Keratinocyte (primary cell): ENCODE data around the gene MYO1C. TPM values are rescaled to one million over a fixed set of nuclear protein-coding genes. Genes with fewer than 3 reads are reported as not detected.
A peak's percentile ranks its signal among the peaks of the same experiment; 100 is the strongest.

Experiments used
- DNase-seq: peaks from one replicate; pipeline ENCODE4 v3.0.0-alpha.2; 2011; ENCODE audit warnings: low read depth, missing footprints, low spot score
- FAIRE-seq: peaks from 2 replicates; lab custom pipeline; 2011; peaks lifted over from hg19 to GRCh38; lab: Jason Lieb, UNC
- H2AFZ ChIP-seq: 2 replicates; pipeline ENCODE4 v1.6.0; 2012; ENCODE audit warnings: low read length, control low read depth, inconsistent platforms; ENCODE audit not compliant: control insufficient read depth
- H3K27ac ChIP-seq: 2 replicates; pipeline ENCODE4 v1.5.1; 2011; ENCODE audit warnings: low read length; ENCODE audit not compliant: control insufficient read depth, insufficient read depth
- H3K27me3 ChIP-seq: 3 replicates; pipeline ENCODE4 v1.6.0; 2011; ENCODE audit warnings: low read length; ENCODE audit not compliant: control insufficient read depth, insufficient read depth; ENCODE audit errors: extremely low read depth
- H3K36me3 ChIP-seq, 2 experiments: 2 replicates in 1 of 2; 3 replicates in 1 of 2; pipeline ENCODE4 v1.5.1; 2011; ENCODE audit warnings: low read length in 2 of 2, mild to moderate bottlenecking in 1 of 2; ENCODE audit not compliant: control insufficient read depth in 2 of 2, insufficient read depth in 2 of 2; ENCODE audit errors: extremely low read depth in 1 of 2
- H3K4me1 ChIP-seq: 3 replicates; pipeline ENCODE4 v1.5.1; 2011; ENCODE audit warnings: low read length; ENCODE audit not compliant: control insufficient read depth, insufficient read depth; ENCODE audit errors: extremely low read depth
- H3K4me2 ChIP-seq: 3 replicates; pipeline ENCODE4 v1.6.0; 2011; ENCODE audit warnings: low read depth, low read length; ENCODE audit not compliant: control insufficient read depth, insufficient read depth; ENCODE audit errors: extremely low read depth
- H3K4me3 ChIP-seq, 3 experiments: fragments of 200-600 bp in 1 of 3; sonication (generic) in 1 of 3; 2 replicates in 2 of 3; 3 replicates in 1 of 3; pipeline ENCODE4 v1.5.1; 2011 to 2016; ENCODE audit warnings: low read length in 3 of 3, mild to moderate bottlenecking in 3 of 3, control low read depth in 2 of 3, inconsistent platforms in 1 of 3, low read depth in 1 of 3, mixed read lengths in 1 of 3, mixed run types in 1 of 3, moderate library complexity in 1 of 3; ENCODE audit not compliant: control insufficient read depth in 2 of 3, insufficient read depth in 2 of 3; ENCODE audit errors: extremely low read depth in 1 of 3
- H3K79me2 ChIP-seq: 2 replicates; pipeline ENCODE4 v1.6.0; 2012; ENCODE audit warnings: low read length; ENCODE audit not compliant: control insufficient read depth, insufficient read depth
- H3K9ac ChIP-seq: 3 replicates; pipeline ENCODE4 v1.6.0; 2011; ENCODE audit warnings: low read length; ENCODE audit not compliant: control insufficient read depth, insufficient read depth; ENCODE audit errors: extremely low read depth
- H3K9me1 ChIP-seq: 3 replicates; pipeline ENCODE4 v1.6.0; 2011; ENCODE audit warnings: low read length; ENCODE audit not compliant: control insufficient read depth, insufficient read depth; ENCODE audit errors: extremely low read depth
- H3K9me3 ChIP-seq: 2 replicates; pipeline ENCODE4 v1.5.1; 2012; ENCODE audit warnings: low read depth, low read length; ENCODE audit not compliant: control insufficient read depth
- H4K20me1 ChIP-seq: 3 replicates; pipeline ENCODE4 v1.6.0; 2011; ENCODE audit warnings: low read length; ENCODE audit not compliant: control insufficient read depth, insufficient read depth; ENCODE audit errors: extremely low read depth
- EZH2 ChIP-seq: IDR thresholded peaks from one replicate; pipeline ENCODE4 v1.6.1; 2012; ENCODE audit warnings: inconsistent platforms, mild to moderate bottlenecking, low read length, moderate library complexity
- dilution Hi-C: fragments of 300-500 bp; cut with MboI; formaldehyde crosslinking; loops from one replicate; pipeline ENCODE4 v1.7.0; 2020; ENCODE audit warnings: low sequenced_read_pairs; ENCODE audit not compliant: extremely low pct_ligation_motif_present
- polyA plus RNA-seq, 5 experiments: library from polyadenylated mRNA; depleted of rRNA in 3 of 5; stranded (reverse) in 3 of 5; stranded (forward) in 1 of 5; unstranded in 1 of 5; fragments of >200 nt; gene quantifications; 1 replicate in 1 of 5; 2 replicates in 3 of 5; 3 replicates in 1 of 5; pipeline versions ENCODE4 v1.2.1 to v1.2.3, GENCODE V29; 2011 to 2012; ENCODE audit warnings: missing spikeins in 2 of 5, low read depth in 1 of 5, low replicate concordance in 1 of 5
- TF ChIP-seq, protein P1 (sequence below), 3 experiments: IDR thresholded peaks in 1 of 3; conservative IDR thresholded peaks in 1 of 3; optimal IDR thresholded peaks in 1 of 3; 2 replicates in 2 of 3; 3 replicates in 1 of 3; pipeline versions ENCODE3 to v1.5.1; 2011; ENCODE audit warnings: low read length in 3 of 3, mild to moderate bottlenecking in 3 of 3, moderate library complexity in 2 of 3, control low read depth in 1 of 3, inconsistent platforms in 1 of 3; ENCODE audit not compliant: insufficient read depth in 2 of 3; ENCODE audit errors: extremely low read depth in 1 of 3

MYO1C gene
- polyA plus RNA-seq, 1 donor (not counting 4 experiments of a cell fraction or from before 2014, with no cell fraction given): 101 TPM

DNA sequence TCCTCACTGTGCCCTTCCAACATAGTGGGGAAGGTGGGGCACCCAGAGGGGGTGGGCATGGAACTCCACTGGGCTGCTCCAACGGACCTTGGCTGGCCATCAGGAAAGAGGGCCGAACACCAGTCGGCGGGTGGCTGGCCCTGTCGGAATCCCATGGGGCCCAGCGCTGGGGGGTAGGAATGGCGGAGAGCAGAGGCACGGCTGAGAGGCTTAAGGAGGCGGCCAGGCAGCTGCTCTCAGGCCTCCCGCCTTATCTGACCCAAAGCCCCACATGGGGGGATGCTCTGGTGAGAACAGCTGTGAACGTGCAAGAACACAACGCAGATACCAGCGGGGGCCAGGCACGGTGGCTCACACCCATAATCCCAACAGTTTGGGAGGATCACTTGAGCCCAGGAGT, 4.4 kb upstream of the MYO1C start:
- no peak overlapping the region for H3K4me2 ChIP-seq
- H3K27me3 ChIP-seq: no peaks in the 10 kb centered on the region
- H3K4me1 ChIP-seq: peaks cover 36% of the 10 kb centered on the region
- H4K20me1 ChIP-seq: no peaks in the 10 kb centered on the region
- no peak overlapping the region for H2AFZ ChIP-seq
- no peak for DNase-seq
- H3K4me3 ChIP-seq: no peak overlapping the region
- H3K27ac ChIP-seq: no peak overlapping the region
- H3K9me3 ChIP-seq: no peaks in the 10 kb centered on the region
- dilution Hi-C loops: no loop called here
- H3K36me3 ChIP-seq: peaks cover 0 to 6% of the 10 kb centered on the region in 2 experiments
- no peaks in the 10 kb centered on the region for H3K79me2 ChIP-seq
- no peak for FAIRE-seq
- TF ChIP-seq, protein P1, sequence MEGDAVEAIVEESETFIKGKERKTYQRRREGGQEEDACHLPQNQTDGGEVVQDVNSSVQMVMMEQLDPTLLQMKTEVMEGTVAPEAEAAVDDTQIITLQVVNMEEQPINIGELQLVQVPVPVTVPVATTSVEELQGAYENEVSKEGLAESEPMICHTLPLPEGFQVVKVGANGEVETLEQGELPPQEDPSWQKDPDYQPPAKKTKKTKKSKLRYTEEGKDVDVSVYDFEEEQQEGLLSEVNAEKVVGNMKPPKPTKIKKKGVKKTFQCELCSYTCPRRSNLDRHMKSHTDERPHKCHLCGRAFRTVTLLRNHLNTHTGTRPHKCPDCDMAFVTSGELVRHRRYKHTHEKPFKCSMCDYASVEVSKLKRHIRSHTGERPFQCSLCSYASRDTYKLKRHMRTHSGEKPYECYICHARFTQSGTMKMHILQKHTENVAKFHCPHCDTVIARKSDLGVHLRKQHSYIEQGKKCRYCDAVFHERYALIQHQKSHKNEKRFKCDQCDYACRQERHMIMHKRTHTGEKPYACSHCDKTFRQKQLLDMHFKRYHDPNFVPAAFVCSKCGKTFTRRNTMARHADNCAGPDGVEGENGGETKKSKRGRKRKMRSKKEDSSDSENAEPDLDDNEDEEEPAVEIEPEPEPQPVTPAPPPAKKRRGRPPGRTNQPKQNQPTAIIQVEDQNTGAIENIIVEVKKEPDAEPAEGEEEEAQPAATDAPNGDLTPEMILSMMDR (optimal IDR thresholded peaks at IDR 0.05 in 1 of 3, IDR thresholded peaks at IDR 0.05 in 1 of 3, conservative IDR thresholded peaks at IDR 0.05 in 1 of 3; ENCODE audit: extremely low read depth in 1 of 3, insufficient read depth in 2 of 3, low read length in 3 of 3): no peak
- TF ChIP-seq EZH2: no peak
- H3K9ac ChIP-seq: no peak overlapping the region
- no peaks in the 10 kb centered on the region for H3K9me1 ChIP-seq

DNA sequence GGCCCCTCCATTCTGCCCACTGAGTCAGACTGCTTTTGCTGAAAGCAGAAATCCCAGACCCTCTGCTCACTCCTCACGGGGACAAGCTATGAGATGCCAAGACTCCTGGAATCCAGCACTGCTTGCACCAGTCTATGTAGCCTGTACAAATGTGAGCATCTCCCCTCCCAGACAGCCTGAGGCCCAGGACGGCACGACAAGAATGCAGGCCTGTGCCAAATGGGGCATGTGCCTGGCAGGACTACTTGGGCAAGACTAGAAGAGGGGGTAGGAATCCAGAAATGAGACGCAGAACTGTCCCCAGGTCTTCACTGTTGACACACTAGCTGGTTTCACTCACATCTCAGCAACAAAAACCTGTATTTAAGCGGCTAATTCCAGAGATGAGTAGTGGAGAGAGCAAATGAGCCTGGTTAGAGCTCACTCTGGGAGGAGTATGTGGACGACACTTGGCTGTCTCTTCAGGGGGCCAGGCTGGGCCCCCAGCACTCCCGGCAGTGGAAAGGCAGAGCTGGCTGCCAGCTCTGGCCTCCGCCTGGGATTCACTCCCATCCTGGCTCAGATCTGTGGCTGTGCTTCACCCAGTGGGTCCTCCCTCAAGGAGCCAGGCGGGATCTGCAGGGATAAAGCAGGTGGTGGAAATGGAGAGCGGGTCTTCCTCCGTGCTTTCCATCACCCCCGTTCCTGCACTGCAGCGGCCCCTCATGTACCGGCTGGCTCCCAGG, 2.9 kb upstream of the MYO1C start:
- Histone ChIP-seq H3K4me3 (no peak overlapping the region), H3K27ac (no peak overlapping the region), H3K9me1 (no peaks in the 10 kb centered on the region), H3K4me2 (no peak overlapping the region), H2AFZ (no peak overlapping the region), H3K9me3 (no peaks in the 10 kb centered on the region), H3K4me1 (peaks cover 38% of the 10 kb centered on the region), H3K9ac (no peak overlapping the region), H3K27me3 (no peaks in the 10 kb centered on the region), H4K20me1 (no peaks in the 10 kb centered on the region), H3K79me2 (peaks cover 4% of the 10 kb centered on the region), H3K36me3 (peaks cover 0 to 5% of the 10 kb centered on the region in 2 experiments)
- DNase-seq: no peak
- FAIRE-seq: peak; percentile 9
- TF ChIP-seq EZH2: no peak
- TF ChIP-seq, protein P1 (optimal IDR thresholded peaks at IDR 0.05 in 1 of 3, IDR thresholded peaks at IDR 0.05 in 1 of 3, conservative IDR thresholded peaks at IDR 0.05 in 1 of 3; ENCODE audit: extremely low read depth in 1 of 3, insufficient read depth in 2 of 3, low read length in 3 of 3): no peak
- dilution Hi-C loops: no loop called here
